Testis (tissue), 2 donors: ENCODE measurements around the gene OPHN1.

Experiments used
- POLR2A ChIP-seq: fragments of 450-650 bp; IDR thresholded peaks from one replicate; pipeline ENCODE4 v1.6.1; 2017; ENCODE audit warnings: antibody characterized with exemption, mild to moderate bottlenecking, moderate library complexity
- TF ChIP-seq, protein P1 (sequence below), 3 experiments: fragments of 450-650 bp in 2 of 3; fragments of 200-600 bp in 1 of 3; sonication (generic) in 1 of 3; IDR thresholded peaks; one replicate each; pipeline ENCODE4 v1.5.1; 2016 to 2019; ENCODE audit warnings: antibody characterized with exemption in 3 of 3, mild to moderate bottlenecking in 2 of 3, moderate library complexity in 1 of 3

GRCh38 chrX:68132749-68133148 lies 300.5 kb downstream of the OPHN1 start:
- TF ChIP-seq, protein P1, sequence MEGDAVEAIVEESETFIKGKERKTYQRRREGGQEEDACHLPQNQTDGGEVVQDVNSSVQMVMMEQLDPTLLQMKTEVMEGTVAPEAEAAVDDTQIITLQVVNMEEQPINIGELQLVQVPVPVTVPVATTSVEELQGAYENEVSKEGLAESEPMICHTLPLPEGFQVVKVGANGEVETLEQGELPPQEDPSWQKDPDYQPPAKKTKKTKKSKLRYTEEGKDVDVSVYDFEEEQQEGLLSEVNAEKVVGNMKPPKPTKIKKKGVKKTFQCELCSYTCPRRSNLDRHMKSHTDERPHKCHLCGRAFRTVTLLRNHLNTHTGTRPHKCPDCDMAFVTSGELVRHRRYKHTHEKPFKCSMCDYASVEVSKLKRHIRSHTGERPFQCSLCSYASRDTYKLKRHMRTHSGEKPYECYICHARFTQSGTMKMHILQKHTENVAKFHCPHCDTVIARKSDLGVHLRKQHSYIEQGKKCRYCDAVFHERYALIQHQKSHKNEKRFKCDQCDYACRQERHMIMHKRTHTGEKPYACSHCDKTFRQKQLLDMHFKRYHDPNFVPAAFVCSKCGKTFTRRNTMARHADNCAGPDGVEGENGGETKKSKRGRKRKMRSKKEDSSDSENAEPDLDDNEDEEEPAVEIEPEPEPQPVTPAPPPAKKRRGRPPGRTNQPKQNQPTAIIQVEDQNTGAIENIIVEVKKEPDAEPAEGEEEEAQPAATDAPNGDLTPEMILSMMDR (IDR thresholded peaks at IDR 0.05) = no peak
- no peak for TF ChIP-seq POLR2A
